Endothelial cell of umbilical vein (primary cell): ENCODE measurements around the gene PRKCD. TPM values are rescaled to one million over a fixed set of nuclear protein-coding genes. Genes with fewer than 3 reads are reported as not detected.

Source experiments
- BruUV-seq: library from RNA; stranded (reverse); fragments of 400-500 nt; replicated peaks from 2 replicates; lab custom pipeline; 2021; lab: Mats Ljungman, UMichigan
- CTCF ChIA-PET: fragments of 300-600, 350-600 bp; sonication (Branson Sonifier 250); formaldehyde crosslinking; loops from one replicate; lab custom pipeline; 2021; ENCODE audit warnings: antibody characterized with exemption, inconsistent platforms; lab: Charles Lee
- POLR2A ChIA-PET: fragments of 300-600, 350-600 bp; sonication (Branson Sonifier 250); formaldehyde crosslinking; loops from one replicate; lab custom pipeline; 2021; ENCODE audit warnings: antibody characterized with exemption, inconsistent platforms; lab: Charles Lee
- DNase-seq: peaks from one replicate; pipeline ENCODE4 v3.0.0-alpha.2; 2011; ENCODE audit warnings: low read depth, low spot score
- FAIRE-seq: peaks from 2 replicates; lab custom pipeline; 2011; peaks lifted over from hg19 to GRCh38; lab: Jason Lieb, UNC
- H2AFZ ChIP-seq: 2 replicates; pipeline ENCODE4 v1.6.0; 2012; ENCODE audit warnings: low read depth, low read length, control low read depth, inconsistent platforms
- H3K27ac ChIP-seq: 2 replicates; pipeline ENCODE4 v1.5.1; 2011; ENCODE audit warnings: low read depth, mild to moderate bottlenecking, control low read depth, low read length, moderate library complexity; ENCODE audit not compliant: insufficient read depth
- H3K27me3 ChIP-seq, 2 experiments: 2 replicates each; pipeline versions ENCODE4 v1.6.0 to v1.6.1; 2011; ENCODE audit warnings: low read length in 2 of 2, mixed read lengths in 1 of 2; ENCODE audit not compliant: control insufficient read depth in 2 of 2, insufficient read depth in 2 of 2
- H3K36me3 ChIP-seq, 2 experiments: 2 replicates in 1 of 2; 3 replicates in 1 of 2; pipeline ENCODE4 v1.5.1; 2011; ENCODE audit warnings: low read length in 2 of 2, mild to moderate bottlenecking in 1 of 2, moderate library complexity in 1 of 2; ENCODE audit not compliant: control insufficient read depth in 2 of 2, insufficient read depth in 2 of 2; ENCODE audit errors: extremely low read depth in 1 of 2
- H3K4me1 ChIP-seq: 3 replicates; pipeline ENCODE4 v1.5.1; 2011; ENCODE audit warnings: mild to moderate bottlenecking, low read length; ENCODE audit not compliant: control insufficient read depth, insufficient read depth; ENCODE audit errors: extremely low read depth
- H3K4me2 ChIP-seq: 2 replicates; pipeline ENCODE4 v1.6.1; 2011; ENCODE audit warnings: low read length, control low read depth, mixed read lengths; ENCODE audit not compliant: insufficient read depth
- H3K4me3 ChIP-seq, 3 experiments: fragments of 200-600 bp in 1 of 3; sonication (generic), shearing (Covaris generic) in 1 of 3; replicated peaks in 1 of 3; 2 replicates each; pipeline ENCODE4 v1.5.1; 2011 to 2016; ENCODE audit warnings: control low read depth in 3 of 3, low read length in 3 of 3, mild to moderate bottlenecking in 2 of 3, inconsistent platforms in 1 of 3, low read depth in 1 of 3, moderate library complexity in 1 of 3; ENCODE audit not compliant: insufficient read depth in 1 of 3
- H3K79me2 ChIP-seq: 2 replicates; pipeline ENCODE4 v1.6.0; 2012; ENCODE audit warnings: low read length, inconsistent platforms; ENCODE audit not compliant: control insufficient read depth, insufficient read depth
- H3K9ac ChIP-seq: replicated peaks from 2 replicates; pipeline ENCODE3; 2011; ENCODE audit warnings: low read length, control low read depth; ENCODE audit not compliant: insufficient read depth; ENCODE audit errors: extremely low read depth
- H3K9me1 ChIP-seq: replicated peaks from 3 replicates; pipeline ENCODE4 v1.6.0; 2011; ENCODE audit warnings: mild to moderate bottlenecking, low read length; ENCODE audit not compliant: control insufficient read depth, insufficient read depth; ENCODE audit errors: extremely low read depth
- H3K9me3 ChIP-seq: replicated peaks from 2 replicates; pipeline ENCODE4 v1.5.1; 2012; ENCODE audit warnings: low read length, inconsistent platforms; ENCODE audit not compliant: control insufficient read depth, insufficient read depth
- H4K20me1 ChIP-seq: replicated peaks from 2 replicates; pipeline ENCODE3; 2011; ENCODE audit warnings: mild to moderate bottlenecking, low read length; ENCODE audit not compliant: control insufficient read depth, insufficient read depth; ENCODE audit errors: extremely low read depth
- CTCF ChIP-seq, 2 donors: IDR thresholded peaks; 1 replicate in 1 of 2; 2 replicates in 1 of 2; pipeline ENCODE4 v1.5.1; 2011; ENCODE audit warnings: low read length in 2 of 2, mild to moderate bottlenecking in 2 of 2, moderate library complexity in 2 of 2, control low read depth in 1 of 2, inconsistent platforms in 1 of 2, low read depth in 1 of 2; ENCODE audit not compliant: insufficient read depth in 1 of 2; ENCODE audit errors: extremely low read depth in 1 of 2
- EZH2 ChIP-seq: IDR thresholded peaks from 2 replicates; pipeline ENCODE4 v1.6.1; 2012; ENCODE audit warnings: borderline replicate concordance, low read depth, mild to moderate bottlenecking, moderate library complexity, low read length, inconsistent platforms; ENCODE audit not compliant: severe bottlenecking
- GATA2 ChIP-seq: IDR thresholded peaks from 2 replicates; pipeline ENCODE4 v1.7.0; 2011; ENCODE audit warnings: low read depth, mild to moderate bottlenecking, moderate library complexity, mixed read lengths, low read length; ENCODE audit not compliant: insufficient read length, insufficient read depth
- JUN ChIP-seq: IDR thresholded peaks from 2 replicates; pipeline ENCODE4 v1.6.1; 2011; ENCODE audit warnings: borderline replicate concordance, low read depth; ENCODE audit not compliant: insufficient read length, insufficient read depth
- POLR2A ChIP-seq: IDR thresholded peaks from 2 replicates; pipeline ENCODE4 v1.6.1; 2012; ENCODE audit warnings: low read depth, mild to moderate bottlenecking, control low read depth, low read length
- POLR2AphosphoS5 ChIP-seq: IDR thresholded peaks from 2 replicates; pipeline ENCODE4 v1.6.1; 2012; ENCODE audit warnings: low read depth, mild to moderate bottlenecking, control low read depth, low read length, moderate library complexity; ENCODE audit not compliant: insufficient read depth
- dilution Hi-C: fragments of 300-500 bp; cut with MboI; formaldehyde crosslinking; loops from one replicate; pipeline ENCODE4 v1.15.0; 2019; ENCODE audit warnings: low sequenced_read_pairs; ENCODE audit not compliant: extremely low pct_ligation_motif_present
- intact Hi-C: fragments of 100-400 bp; cut with micrococcal nuclease; formaldehyde crosslinking; loops from one replicate; pipeline ENCODE4 v1.10.0; 2022
- polyA plus RNA-seq, 4 experiments: library from polyadenylated mRNA; depleted of rRNA in 3 of 4; stranded (reverse) in 3 of 4; unstranded in 1 of 4; fragments of >200 nt; gene quantifications; 2 replicates each; pipeline versions ENCODE4 v1.2.1 to v1.2.3, GENCODE V29; 2011 to 2012; ENCODE audit warnings: missing spikeins in 1 of 4
- total RNA-seq: library from RNA; stranded (reverse); gene quantifications from 2 replicates; pipeline ENCODE4 v1.2.3, GENCODE V29; 2021

PRKCD gene
- total and polyA plus RNA-seq, 2 donors (not counting 3 experiments of a cell fraction or from before 2014, with no cell fraction given) = 15.5 to 19.0 TPM

GRCh38 chr3:53157974-53158580, 2.9 kb upstream of the PRKCD start:
- DNase-seq (no peak), FAIRE-seq (no peak)
- POLR2A ChIA-PET = no interaction called here
- no peak overlapping the region for H3K9ac ChIP-seq
- H3K9me1 ChIP-seq = no peaks in the 10 kb centered on the region
- H3K4me1 ChIP-seq = peaks cover 21% of the 10 kb centered on the region
- no peak overlapping the region for H2AFZ ChIP-seq
- H3K79me2 ChIP-seq = peaks cover 4% of the 10 kb centered on the region
- H3K36me3 ChIP-seq = no peaks in the 10 kb centered on the region
- H4K20me1 ChIP-seq = no peaks in the 10 kb centered on the region
- H3K9me3 ChIP-seq = no peaks in the 10 kb centered on the region
- H3K4me2 ChIP-seq = no peak overlapping the region
- CTCF ChIA-PET = interaction anchor here (0.8 to 4.2 kb wide), 6 partner anchors 13 to 43 kb away, joined by 3 to 34 read pairs (median 10); no protein-coding TSS in a partner anchor
- H3K27ac ChIP-seq = no peak overlapping the region
- no TSS peak for BruUV-seq
- H3K27me3 ChIP-seq = peaks cover 0 to 2% of the 10 kb centered on the region in 2 experiments
- intact Hi-C loops = no loop called here
- no peak overlapping the region for H3K4me3 ChIP-seq
- TF ChIP-seq GATA2 = no peak
- TF ChIP-seq POLR2AphosphoS5 = no peak
- no peak for TF ChIP-seq CTCF (IDR thresholded peaks at IDR 0.05; ENCODE audit: extremely low read depth in 1 of 2, insufficient read depth in 1 of 2, low read depth in 1 of 2, low read length in 2 of 2)
- no peak for TF ChIP-seq EZH2
- no peak for TF ChIP-seq POLR2A
- TF ChIP-seq JUN = no peak
- dilution Hi-C loops = no loop called here
